ENCODE results near the gene PANK2. TPM values are rescaled to one million over a fixed set of nuclear protein-coding genes. Genes with fewer than 3 reads are reported as not detected.

PANK2 gene
- total RNA-seq, 2 experiments from 2014 or later: 49.0 to 51.1 TPM

DNA sequence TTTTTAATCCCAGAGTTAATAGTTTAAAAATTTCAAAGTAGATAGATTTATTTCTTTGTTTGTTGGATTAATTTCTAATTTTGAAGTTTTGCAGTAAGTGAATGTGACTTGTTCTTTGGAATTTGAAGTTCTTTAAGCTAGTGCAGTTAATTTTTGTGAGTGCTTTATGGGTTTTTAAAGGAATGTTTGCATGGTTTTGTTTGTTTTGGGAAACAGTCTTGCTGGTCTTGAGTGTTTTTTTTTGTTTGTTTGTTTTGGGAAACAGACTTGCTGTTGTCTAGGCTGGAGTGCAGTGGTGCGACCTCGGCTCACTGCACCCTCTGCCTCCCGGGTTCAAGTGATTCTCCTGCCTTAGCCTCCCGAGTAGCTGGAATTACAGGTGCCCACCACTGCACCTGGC, 9.5 kb downstream of the PANK2 start:
- Mint-ChIP-seq H3K4me3 (peak overlapping the region; percentile 7), H3K9me3 (no peaks in the 10 kb centered on the region), H3K27me3 (no peaks in the 10 kb centered on the region), H3K27ac (peak overlapping the region; percentile 70), H3K36me3 (ENCODE audit: low read depth) (peaks cover 11% of the 10 kb centered on the region), H3K4me1 (ENCODE audit: low read depth) (peaks cover 79% of the 10 kb centered on the region)
- Histone ChIP-seq H3K27me3 (ENCODE audit: control insufficient read depth in 1 of 2, insufficient read depth in 2 of 2, low read length in 2 of 2) (no peaks in the 10 kb centered on the region), H3K4me3 (ENCODE audit: low read length) (no peak overlapping the region), H3K9me3 (ENCODE audit: control insufficient read depth in 1 of 2, insufficient read depth in 1 of 2, low read length in 2 of 2) (no peaks in the 10 kb centered on the region), H3K27ac (ENCODE audit: low read depth in 1 of 2, low read length in 2 of 2) (no peak overlapping the region), H3K36me3 (ENCODE audit: insufficient read depth, low read length) (peaks cover 5% of the 10 kb centered on the region), H3K4me1 (ENCODE audit: insufficient read depth, low read length) (peaks cover 75% of the 10 kb centered on the region)
- CTCF ChIA-PET: interaction anchor here (0.7 kb wide), 1 partner anchor 11 kb away, joined by 3 read pairs; no protein-coding TSS in a partner anchor
- POLR2A ChIA-PET: interaction anchor here (1.2 kb wide), 1 partner anchor 8 kb away, joined by 3 read pairs; no protein-coding TSS in a partner anchor
- ATAC-seq (ENCODE audit: poor library complexity): no peak
- TF ChIP-seq, protein P1, sequence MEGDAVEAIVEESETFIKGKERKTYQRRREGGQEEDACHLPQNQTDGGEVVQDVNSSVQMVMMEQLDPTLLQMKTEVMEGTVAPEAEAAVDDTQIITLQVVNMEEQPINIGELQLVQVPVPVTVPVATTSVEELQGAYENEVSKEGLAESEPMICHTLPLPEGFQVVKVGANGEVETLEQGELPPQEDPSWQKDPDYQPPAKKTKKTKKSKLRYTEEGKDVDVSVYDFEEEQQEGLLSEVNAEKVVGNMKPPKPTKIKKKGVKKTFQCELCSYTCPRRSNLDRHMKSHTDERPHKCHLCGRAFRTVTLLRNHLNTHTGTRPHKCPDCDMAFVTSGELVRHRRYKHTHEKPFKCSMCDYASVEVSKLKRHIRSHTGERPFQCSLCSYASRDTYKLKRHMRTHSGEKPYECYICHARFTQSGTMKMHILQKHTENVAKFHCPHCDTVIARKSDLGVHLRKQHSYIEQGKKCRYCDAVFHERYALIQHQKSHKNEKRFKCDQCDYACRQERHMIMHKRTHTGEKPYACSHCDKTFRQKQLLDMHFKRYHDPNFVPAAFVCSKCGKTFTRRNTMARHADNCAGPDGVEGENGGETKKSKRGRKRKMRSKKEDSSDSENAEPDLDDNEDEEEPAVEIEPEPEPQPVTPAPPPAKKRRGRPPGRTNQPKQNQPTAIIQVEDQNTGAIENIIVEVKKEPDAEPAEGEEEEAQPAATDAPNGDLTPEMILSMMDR (IDR thresholded peaks at IDR 0.05): no peak
- DNase-seq: no peak
- intact Hi-C loops (cut with DNase I, micrococcal nuclease): loop anchor here in 1 of 2 experiments (10.0 kb wide), 1 partner anchor 116 kb away; the partner anchor contains the start of gene RNF24

DNA sequence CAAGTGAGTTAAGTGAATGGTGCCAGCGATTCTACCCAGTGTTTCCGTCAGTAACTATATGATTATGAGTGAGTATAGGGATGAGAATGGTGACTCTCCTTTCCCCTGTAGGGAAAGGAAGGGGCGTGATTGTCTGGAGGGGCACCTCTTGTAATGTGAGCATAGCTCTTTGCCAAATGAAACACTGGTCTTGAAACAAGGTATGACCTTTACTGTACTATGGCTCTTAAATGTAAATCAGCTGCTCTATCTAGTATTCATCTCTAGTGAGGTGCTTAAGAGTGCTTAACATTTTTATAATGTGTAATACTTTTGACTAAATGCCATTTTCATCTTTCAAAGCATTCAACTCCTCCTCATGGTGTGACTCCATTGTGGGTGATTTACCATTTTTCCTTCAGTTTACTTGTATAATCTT, 11.0 kb downstream of the PANK2 start:
- intact Hi-C loops (cut with DNase I, micrococcal nuclease): loop anchor here in 1 of 2 experiments (10.0 kb wide), 1 partner anchor 85 kb away; no protein-coding TSS in a partner anchor
- peaks cover 72% of the 10 kb centered on the region for H3K4me1 ChIP-seq (ENCODE audit: insufficient read depth, low read length)
- peaks cover 10% of the 10 kb centered on the region for H3K36me3 Mint-ChIP-seq (ENCODE audit: low read depth)
- no peaks in the 10 kb centered on the region for H3K36me3 ChIP-seq (ENCODE audit: insufficient read depth, low read length)
- H3K27me3 Mint-ChIP-seq: no peaks in the 10 kb centered on the region
- peak overlapping the region; percentile 70 for H3K27ac Mint-ChIP-seq
- ATAC-seq (ENCODE audit: poor library complexity) (no peak), DNase-seq (no peak)
- ChIA-PET POLR2A (interaction anchor here (1.3 kb wide), 1 partner anchor 9 kb away, joined by 3 read pairs; no protein-coding TSS in a partner anchor), CTCF (no interaction called here)
- H3K4me1 Mint-ChIP-seq (ENCODE audit: low read depth): peaks cover 82% of the 10 kb centered on the region
- TF ChIP-seq, protein P1 (IDR thresholded peaks at IDR 0.05): no peak
- H3K27ac ChIP-seq (ENCODE audit: low read depth in 1 of 2, low read length in 2 of 2): peak overlapping the region in 1 of 2 donors; percentile 22
- no peaks in the 10 kb centered on the region for H3K9me3 Mint-ChIP-seq
- no peaks in the 10 kb centered on the region for H3K9me3 ChIP-seq (ENCODE audit: control insufficient read depth in 1 of 2, insufficient read depth in 1 of 2, low read length in 2 of 2)
- no peak overlapping the region for H3K4me3 ChIP-seq (ENCODE audit: low read length)
- peak overlapping the region; percentile 73 for H3K4me3 Mint-ChIP-seq
- H3K27me3 ChIP-seq (ENCODE audit: control insufficient read depth in 1 of 2, insufficient read depth in 2 of 2, low read length in 2 of 2): no peaks in the 10 kb centered on the region

DNA sequence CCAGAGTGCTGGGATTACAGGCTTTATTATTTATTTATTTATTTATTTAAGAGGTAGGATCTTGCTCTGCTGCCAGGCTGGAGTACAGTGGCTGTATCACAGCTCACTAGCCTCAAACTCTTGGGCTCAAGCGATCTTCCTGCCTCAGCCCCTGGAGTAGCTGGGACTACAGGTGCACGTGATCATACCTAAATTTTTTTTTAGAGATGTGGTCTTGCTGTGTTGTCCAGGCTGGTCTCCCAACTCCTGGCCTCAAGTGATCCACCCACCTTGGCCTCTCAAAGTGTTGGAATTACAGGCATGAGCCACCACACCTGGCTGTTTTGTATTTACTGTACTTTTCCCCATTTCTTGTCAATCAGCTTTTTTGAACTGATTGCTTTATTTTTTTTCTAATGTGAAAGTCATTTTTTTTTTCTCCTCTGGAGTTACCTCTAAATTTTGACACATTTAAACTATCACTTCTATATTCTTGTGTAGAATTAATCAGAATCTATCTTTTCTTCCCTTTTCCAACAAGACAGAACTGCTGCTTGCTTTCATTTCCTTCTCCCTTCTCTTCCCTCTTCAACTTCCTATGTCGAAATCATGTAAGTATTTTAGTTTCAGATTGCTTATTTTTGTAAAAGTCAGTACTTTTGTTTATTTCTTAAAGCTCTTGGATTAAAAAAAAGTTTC, 12.0 kb downstream of the PANK2 start:
- intact Hi-C loops (cut with DNase I, micrococcal nuclease): loop anchor here in 1 of 2 experiments (10.0 kb wide), 1 partner anchor 84 kb away; no protein-coding TSS in a partner anchor
- Mint-ChIP-seq H3K9me3 (no peaks in the 10 kb centered on the region), H3K27ac (peak overlapping the region; percentile 70), H3K36me3 (ENCODE audit: low read depth) (peaks cover 4% of the 10 kb centered on the region), H3K4me3 (peak overlapping the region; percentile 62), H3K27me3 (no peaks in the 10 kb centered on the region), H3K4me1 (ENCODE audit: low read depth) (peaks cover 76% of the 10 kb centered on the region)
- peaks cover 74% of the 10 kb centered on the region for H3K4me1 ChIP-seq (ENCODE audit: insufficient read depth, low read length)
- no peak overlapping the region for H3K4me3 ChIP-seq (ENCODE audit: low read length)
- H3K9me3 ChIP-seq (ENCODE audit: control insufficient read depth in 1 of 2, insufficient read depth in 1 of 2, low read length in 2 of 2): no peaks in the 10 kb centered on the region
- TF ChIP-seq, protein P1 (IDR thresholded peaks at IDR 0.05): no peak
- ChIA-PET CTCF (interaction anchor here (0.6 kb wide), 2 partner anchors 21 to 123 kb away, joined by 3 read pairs; no protein-coding TSS in a partner anchor), POLR2A (interaction anchor here (0.9 to 1.3 kb wide), 2 partner anchors 10 to 14 kb away, joined by 3 to 4 read pairs; no protein-coding TSS in a partner anchor)
- H3K27me3 ChIP-seq (ENCODE audit: control insufficient read depth in 1 of 2, insufficient read depth in 2 of 2, low read length in 2 of 2): no peaks in the 10 kb centered on the region
- H3K36me3 ChIP-seq (ENCODE audit: insufficient read depth, low read length): no peaks in the 10 kb centered on the region
- DNase-seq: no peak
- ATAC-seq (ENCODE audit: poor library complexity): no peak
- peak overlapping the region in 1 of 2 donors; percentile 7 for H3K27ac ChIP-seq (ENCODE audit: low read depth in 1 of 2, low read length in 2 of 2)
